Measurements from ENCODE around the gene IBA57.
A peak's percentile ranks its signal among the peaks of the same experiment; 100 is the strongest.

IBA57 gene

GRCh38 chr1:228165372-228166169 is at the start of gene IBA57:
IBA57 (plus strand) TSS chr1:228165804; CDS start chr1:228165817, 13 bp downstream.
- peak; percentile 99 for DNase-seq (ENCODE audit: low spot score)

GRCh38 chr1:228117335-228117734 is 48.3 kb upstream of the IBA57 start:
- DNase-seq (ENCODE audit: low spot score), result no peak

- DNase-seq (ENCODE audit: low spot score), result no peak
Measured at GRCh38 chr1:228118040-228118439, 47.6 kb upstream of the IBA57 start.

GRCh38 chr1:228120351-228120750 is 45.3 kb upstream of the IBA57 start:
- DNase-seq (ENCODE audit: low spot score), result no peak

GRCh38 chr1:228120857-228121489 is 44.6 kb upstream of the IBA57 start:
- no peak for DNase-seq (ENCODE audit: low spot score)

GRCh38 chr1:228122921-228123441 is 42.6 kb upstream of the IBA57 start:
- DNase-seq (ENCODE audit: low spot score), result no peak

- DNase-seq (ENCODE audit: low spot score), result no peak
Measured at GRCh38 chr1:228123505-228123904, 42.1 kb upstream of the IBA57 start.

GRCh38 chr1:228125185-228125584 is 40.4 kb upstream of the IBA57 start:
- DNase-seq (ENCODE audit: low spot score), result no peak

- no peak for DNase-seq (ENCODE audit: low spot score)
Measured at GRCh38 chr1:228131766-228132165, 33.8 kb upstream of the IBA57 start.

GRCh38 chr1:228134591-228134990 is 31.0 kb upstream of the IBA57 start:
- DNase-seq (ENCODE audit: low spot score), result no peak

- no peak for DNase-seq (ENCODE audit: low spot score)
Measured at GRCh38 chr1:228136901-228137300, 28.7 kb upstream of the IBA57 start.

- DNase-seq (ENCODE audit: low spot score), result no peak
Measured at GRCh38 chr1:228139406-228139930, 26.1 kb upstream of the IBA57 start.

GRCh38 chr1:228139931-228140723 is 25.5 kb upstream of the IBA57 start, which contains the start of gene GUK1:
GUK1 (plus strand) TSS chr1:228140279; CDS start chr1:228140303, 24 bp downstream.
- peak; percentile 96 for DNase-seq (ENCODE audit: low spot score)

- DNase-seq (ENCODE audit: low spot score), result no peak
Measured at GRCh38 chr1:228140724-228141225, 24.8 kb upstream of the IBA57 start.

- DNase-seq (ENCODE audit: low spot score), result peak; percentile 81
Measured at GRCh38 chr1:228141226-228142044, 24.2 kb upstream of the IBA57 start.

- DNase-seq (ENCODE audit: low spot score), result no peak
Measured at GRCh38 chr1:228142155-228142691, 23.4 kb upstream of the IBA57 start.

- DNase-seq (ENCODE audit: low spot score), result no peak
Measured at GRCh38 chr1:228142701-228143136, 22.9 kb upstream of the IBA57 start.

- no peak for DNase-seq (ENCODE audit: low spot score)
Measured at GRCh38 chr1:228143480-228144192, 22.0 kb upstream of the IBA57 start.

- DNase-seq (ENCODE audit: low spot score), result no peak
Measured at GRCh38 chr1:228144193-228144992, 21.2 kb upstream of the IBA57 start.

Data from hepatic stellate cell (primary cell).